A673 (cell line): ENCODE results near the gene IQGAP2. TPM values are rescaled to one million over a fixed set of nuclear protein-coding genes. Genes with fewer than 3 reads are reported as not detected.

Experiments used
- BruUV-seq: library from RNA; stranded (reverse); fragments of 400-500 nt; replicated peaks from 2 replicates; lab custom pipeline; 2021; lab: Mats Ljungman, UMichigan
- CTCF ChIA-PET: fragments of 300-600 bp; sonication (Branson Sonifier 250); formaldehyde crosslinking; loops from one replicate; lab custom pipeline; 2022; ENCODE audit warnings: antibody characterized with exemption; lab: Charles Lee
- POLR2A ChIA-PET: fragments of 300-600 bp; sonication (Branson Sonifier 250); formaldehyde crosslinking; loops from one replicate; lab custom pipeline; 2022; ENCODE audit warnings: antibody characterized with exemption; ENCODE audit not compliant: low non-redundant PET; lab: Charles Lee
- DNase-seq: peaks from one replicate; pipeline ENCODE4 v3.0.0-alpha.2; 2015; ENCODE audit warnings: low spot score
- H3K27ac ChIP-seq: fragments of 200-600 bp; sonication (generic); 2 replicates; pipeline ENCODE4 v1.5.1; 2016; ENCODE audit warnings: mixed run types, low read depth, mild to moderate bottlenecking, mixed read lengths, antibody characterized with exemption, low read length; ENCODE audit not compliant: poor library complexity, severe bottlenecking
- H3K27me3 ChIP-seq: fragments of 200-600 bp; sonication (generic); replicated peaks from 2 replicates; pipeline ENCODE4 v1.6.1; 2017; ENCODE audit warnings: mixed run types, low read depth, mild to moderate bottlenecking, mixed read lengths, antibody characterized with exemption, low read length; ENCODE audit not compliant: insufficient read depth, poor library complexity
- H3K36me3 ChIP-seq: fragments of 200-600 bp; sonication (generic); 2 replicates; pipeline ENCODE4 v1.6.1; 2016; ENCODE audit warnings: mixed run types, mild to moderate bottlenecking, mixed read lengths, antibody characterized with exemption, low read length; ENCODE audit not compliant: insufficient read depth, poor library complexity, severe bottlenecking
- H3K4me1 ChIP-seq: fragments of 200-600 bp; sonication (generic); 2 replicates; pipeline ENCODE4 v1.6.1; 2017; ENCODE audit warnings: mixed run types, mild to moderate bottlenecking, mixed read lengths, antibody characterized with exemption, low read length; ENCODE audit not compliant: insufficient read depth, poor library complexity, severe bottlenecking
- H3K4me3 ChIP-seq: fragments of 200-600 bp; sonication (generic); 2 replicates; pipeline ENCODE4 v1.5.1; 2016; ENCODE audit warnings: low read depth, mixed run types, mild to moderate bottlenecking, mixed read lengths, low read length; ENCODE audit not compliant: poor library complexity, severe bottlenecking
- H3K9me3 ChIP-seq: fragments of 200-600 bp; sonication (generic); 2 replicates; pipeline ENCODE4 v1.6.1; 2016; ENCODE audit warnings: mixed run types, low read depth, mild to moderate bottlenecking, mixed read lengths, antibody characterized with exemption, low read length; ENCODE audit not compliant: poor library complexity, severe bottlenecking
- EZH2 ChIP-seq: fragments of 200-600 bp; sonication (generic); IDR thresholded peaks from 2 replicates; pipeline ENCODE4 v1.6.1; 2017; ENCODE audit warnings: borderline replicate concordance, low read depth, mild to moderate bottlenecking, mixed read lengths, antibody characterized with exemption, low read length; ENCODE audit not compliant: poor library complexity, severe bottlenecking
- intact Hi-C: fragments of 100-400 bp; cut with micrococcal nuclease; formaldehyde crosslinking; loops from one replicate; pipeline ENCODE4 v1.10.0; 2022; ENCODE audit not compliant: unreplicated experiment
- total RNA-seq: library from RNA; stranded (reverse); gene quantifications from 2 replicates; pipeline ENCODE4 v1.2.3, GENCODE V29; 2021
- TF ChIP-seq, protein P1 (sequence below): fragments of 300-800, 200-600 bp; sonication (generic); conservative IDR thresholded peaks from 2 replicates; pipeline ENCODE4 v1.5.1; 2017; ENCODE audit warnings: low read depth, mild to moderate bottlenecking, antibody characterized with exemption, low read length, moderate library complexity, mixed read lengths

Gene IQGAP2
- total RNA-seq, 1 experiment from 2014 or later: 26.8 TPM

DNA sequence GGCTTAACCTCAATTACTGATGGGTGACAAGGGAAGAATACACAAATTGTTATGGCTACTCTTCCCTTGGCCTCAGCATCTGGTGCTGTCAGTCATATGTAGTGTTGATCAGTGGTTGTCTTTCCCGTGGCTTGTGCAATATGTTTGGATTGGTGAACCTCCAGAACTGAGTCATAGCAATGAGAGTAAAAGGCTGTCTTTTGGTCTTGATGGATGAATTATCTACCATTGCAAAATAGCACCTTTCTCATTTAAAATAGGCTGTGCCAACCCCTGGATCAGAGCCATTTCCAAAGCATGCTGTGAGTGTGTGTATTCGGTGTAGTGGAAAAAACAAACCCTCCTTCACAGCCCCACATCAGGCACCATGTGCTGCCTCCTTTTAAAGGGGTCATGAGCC is 298.2 kb downstream of the IQGAP2 start:
- Histone ChIP-seq H3K4me3 (no peak overlapping the region), H3K9me3 (peaks cover 5% of the 10 kb centered on the region), H3K27me3 (no peaks in the 10 kb centered on the region), H3K27ac (no peak overlapping the region), H3K36me3 (peaks cover 6% of the 10 kb centered on the region), H3K4me1 (peaks cover 34% of the 10 kb centered on the region)
- POLR2A ChIA-PET: no interaction called here
- BruUV-seq: no TSS peak
- CTCF ChIA-PET: no interaction called here
- intact Hi-C loops: no loop called here
- DNase-seq: no peak
- no peak for TF ChIP-seq EZH2
- TF ChIP-seq, protein P1, sequence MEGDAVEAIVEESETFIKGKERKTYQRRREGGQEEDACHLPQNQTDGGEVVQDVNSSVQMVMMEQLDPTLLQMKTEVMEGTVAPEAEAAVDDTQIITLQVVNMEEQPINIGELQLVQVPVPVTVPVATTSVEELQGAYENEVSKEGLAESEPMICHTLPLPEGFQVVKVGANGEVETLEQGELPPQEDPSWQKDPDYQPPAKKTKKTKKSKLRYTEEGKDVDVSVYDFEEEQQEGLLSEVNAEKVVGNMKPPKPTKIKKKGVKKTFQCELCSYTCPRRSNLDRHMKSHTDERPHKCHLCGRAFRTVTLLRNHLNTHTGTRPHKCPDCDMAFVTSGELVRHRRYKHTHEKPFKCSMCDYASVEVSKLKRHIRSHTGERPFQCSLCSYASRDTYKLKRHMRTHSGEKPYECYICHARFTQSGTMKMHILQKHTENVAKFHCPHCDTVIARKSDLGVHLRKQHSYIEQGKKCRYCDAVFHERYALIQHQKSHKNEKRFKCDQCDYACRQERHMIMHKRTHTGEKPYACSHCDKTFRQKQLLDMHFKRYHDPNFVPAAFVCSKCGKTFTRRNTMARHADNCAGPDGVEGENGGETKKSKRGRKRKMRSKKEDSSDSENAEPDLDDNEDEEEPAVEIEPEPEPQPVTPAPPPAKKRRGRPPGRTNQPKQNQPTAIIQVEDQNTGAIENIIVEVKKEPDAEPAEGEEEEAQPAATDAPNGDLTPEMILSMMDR: no peak

DNA sequence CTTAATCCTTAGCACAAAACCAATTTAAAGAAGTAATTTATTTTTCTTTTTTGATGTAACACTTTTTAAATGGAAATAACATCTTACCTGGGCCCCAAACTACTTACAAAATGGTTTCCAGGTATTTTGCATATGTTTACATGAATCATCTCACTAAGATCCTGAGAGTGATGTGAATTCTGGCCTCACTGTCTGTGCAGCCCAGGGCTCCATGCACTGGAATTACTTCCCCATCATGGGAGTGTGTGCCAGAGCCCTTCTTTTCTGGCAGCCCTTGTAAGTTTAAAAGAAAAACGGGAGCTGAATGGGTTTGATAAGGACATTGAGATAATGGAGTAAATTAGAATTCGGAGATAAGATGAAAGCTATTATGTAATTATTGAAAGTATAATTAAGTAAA is 300.6 kb downstream of the IQGAP2 start:
- ChIA-PET POLR2A (no interaction called here), CTCF (no interaction called here)
- TF ChIP-seq EZH2: no peak
- TF ChIP-seq, protein P1: no peak
- Histone ChIP-seq H3K27ac (no peak overlapping the region), H3K4me1 (peaks cover 50% of the 10 kb centered on the region), H3K36me3 (no peaks in the 10 kb centered on the region), H3K27me3 (no peaks in the 10 kb centered on the region), H3K9me3 (no peaks in the 10 kb centered on the region), H3K4me3 (no peak overlapping the region)
- no TSS peak for BruUV-seq
- intact Hi-C loops: no loop called here
- DNase-seq: no peak

DNA sequence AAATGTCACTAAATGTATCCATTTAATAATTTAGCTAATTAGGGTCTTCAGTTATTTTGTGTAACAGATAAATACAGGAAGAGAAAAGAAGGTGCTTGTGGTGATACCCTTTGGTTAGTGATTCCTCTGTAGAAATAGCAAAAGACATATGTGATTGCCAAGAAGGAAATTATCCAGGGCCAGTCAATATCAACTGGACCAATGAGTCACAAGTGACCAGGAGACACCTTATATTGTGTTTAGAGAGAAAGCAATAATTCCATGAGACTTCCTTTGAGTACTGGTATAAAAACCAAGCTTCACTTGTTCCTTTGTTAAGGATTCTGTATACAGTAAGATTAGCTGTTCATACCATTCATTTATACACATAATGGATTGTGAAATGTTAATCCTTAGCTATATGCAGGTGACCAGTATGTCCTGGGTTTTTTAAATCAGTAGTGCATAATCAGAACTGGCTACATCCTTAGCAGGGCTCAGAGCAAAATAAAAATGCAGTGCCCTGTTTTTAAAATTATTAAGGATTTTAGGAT is 301.1 kb downstream of the IQGAP2 start:
- intact Hi-C loops: no loop called here
- H3K4me3 ChIP-seq: no peak overlapping the region
- no peak overlapping the region for H3K27ac ChIP-seq
- BruUV-seq: no TSS peak
- H3K4me1 ChIP-seq: peaks cover 55% of the 10 kb centered on the region
- ChIA-PET POLR2A (no interaction called here), CTCF (no interaction called here)
- H3K27me3 ChIP-seq: no peaks in the 10 kb centered on the region
- TF ChIP-seq, protein P1: no peak
- TF ChIP-seq EZH2: no peak
- H3K9me3 ChIP-seq: no peaks in the 10 kb centered on the region
- no peak for DNase-seq
- no peaks in the 10 kb centered on the region for H3K36me3 ChIP-seq
